Tibial nerve (tissue), 4 donors: ENCODE data around the gene HOXA1. TPM values are rescaled to one million over a fixed set of nuclear protein-coding genes. Genes with fewer than 3 reads are reported as not detected.
A peak's percentile ranks its signal among the peaks of the same experiment; 100 is the strongest.

Experiments used
- DNase-seq, 2 donors: peaks; one replicate each; pipeline ENCODE4 v3.0.0-alpha.2; 2019; ENCODE audit warnings: low spot score in 2 of 2
- H3K27ac ChIP-seq, 4 donors: fragments of 200-600 bp; sonication (generic) in 3 of 4; one replicate each; pipeline ENCODE4 v1.5.1; 2017 to 2019; ENCODE audit warnings: mild to moderate bottlenecking in 1 of 4
- H3K27me3 ChIP-seq, 2 donors: fragments of 200-600 bp; sonication (generic) in 1 of 2; one replicate each; pipeline versions ENCODE4 v1.5.1 to v1.6.0; 2017 to 2019
- H3K36me3 ChIP-seq, 3 donors: fragments of 200-600 bp; sonication (generic); one replicate each; pipeline ENCODE4 v1.5.1; 2018 to 2019
- H3K4me1 ChIP-seq, 4 donors: fragments of 200-600 bp; sonication (generic) in 3 of 4; one replicate each; pipeline ENCODE4 v1.5.1; 2017 to 2019
- H3K4me3 ChIP-seq, 4 donors: fragments of 200-600 bp; sonication (generic) in 3 of 4; one replicate each; pipeline ENCODE4 v1.5.1; 2017 to 2019; ENCODE audit warnings: mild to moderate bottlenecking in 1 of 4, moderate library complexity in 1 of 4
- H3K9me3 ChIP-seq, 4 donors: fragments of 200-600 bp; sonication (generic) in 3 of 4; one replicate each; pipeline ENCODE4 v1.5.1; 2017 to 2019
- EP300 ChIP-seq, 2 donors: sonication (generic); formaldehyde crosslinking; IDR thresholded peaks; one replicate each; pipeline ENCODE4 v1.6.1; 2017; ENCODE audit warnings: antibody characterized with exemption in 2 of 2, mild to moderate bottlenecking in 1 of 2
- POLR2A ChIP-seq, 2 donors: fragments of 450-650 bp; IDR thresholded peaks; one replicate each; pipeline ENCODE4 v1.6.1; 2017; ENCODE audit warnings: antibody characterized with exemption in 2 of 2, mild to moderate bottlenecking in 2 of 2, moderate library complexity in 2 of 2
- WGBS, 2 donors: methylation state at CpG; one replicate each; pipeline ENCODE4 v1.1.5; 2018; 5-methylcytosine and 5-hydroxymethylcytosine counted together
- total RNA-seq, 4 donors: library from RNA; depleted of rRNA; stranded (reverse); fragments of >200 nt; gene quantifications; one replicate each; pipeline ENCODE4 v1.1.0, GENCODE V29; 2016
- TF ChIP-seq, protein P1 (sequence below), 5 experiments: fragments of 200-600 bp in 3 of 5; fragments of 450-650 bp in 2 of 5; sonication (generic) in 3 of 5; IDR thresholded peaks; one replicate each; pipeline ENCODE4 v1.5.1; 2016 to 2019; ENCODE audit warnings: antibody characterized with exemption in 5 of 5, mild to moderate bottlenecking in 3 of 5, moderate library complexity in 2 of 5

HOXA1 gene
- total RNA-seq, 4 donors from 2014 or later = 0.44 to 2.1 (median 1.2) TPM

DNA sequence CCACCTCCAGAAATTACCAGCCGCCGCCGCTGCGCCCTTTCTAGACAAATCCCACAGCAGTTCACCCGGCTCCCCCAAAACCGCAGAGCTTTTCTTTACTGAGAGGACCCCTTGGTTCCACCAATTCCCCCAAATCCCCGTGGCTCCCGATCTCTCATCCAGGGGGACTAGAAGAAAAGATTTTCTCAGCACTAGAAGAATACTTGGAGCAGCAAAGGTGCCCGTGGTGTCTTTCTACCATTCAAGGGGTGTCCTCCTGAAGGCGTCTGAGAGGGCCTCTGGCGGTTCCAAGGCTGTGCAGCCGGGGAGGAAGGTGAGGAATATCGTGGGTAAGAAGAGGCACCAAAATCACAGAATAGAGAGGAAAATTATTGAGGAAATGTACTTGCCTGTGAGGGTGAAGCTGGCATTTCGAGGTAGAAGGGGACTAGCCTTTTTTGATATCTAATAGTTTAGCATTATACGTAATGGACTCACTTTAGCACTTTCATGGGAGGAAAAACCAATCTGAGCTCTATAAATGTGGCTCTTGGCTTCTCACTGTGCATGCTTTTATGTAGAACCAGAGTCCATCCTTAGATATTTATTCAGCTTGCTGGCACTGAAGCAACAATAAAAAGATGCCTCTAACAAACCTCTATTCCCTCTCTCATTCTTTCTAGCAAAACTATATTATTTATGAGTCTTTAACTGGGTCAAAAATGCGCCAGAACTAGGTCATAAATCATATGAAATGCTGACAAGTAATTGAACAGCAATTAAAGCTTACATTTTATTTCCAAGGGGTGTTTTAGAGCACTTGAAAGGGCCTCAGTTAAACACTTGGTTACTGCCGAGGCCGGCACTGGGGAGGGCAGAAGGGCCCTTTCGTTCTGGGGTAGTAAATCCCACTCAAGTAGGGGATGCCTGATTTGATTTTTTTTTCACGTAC is 20.5 kb upstream of the HOXA1 start:
- H3K9me3 ChIP-seq = no peaks in the 10 kb centered on the region
- H3K36me3 ChIP-seq = peaks cover 0 to 7% (median 0%) of the 10 kb centered on the region in 3 donors
- TF ChIP-seq, protein P1, sequence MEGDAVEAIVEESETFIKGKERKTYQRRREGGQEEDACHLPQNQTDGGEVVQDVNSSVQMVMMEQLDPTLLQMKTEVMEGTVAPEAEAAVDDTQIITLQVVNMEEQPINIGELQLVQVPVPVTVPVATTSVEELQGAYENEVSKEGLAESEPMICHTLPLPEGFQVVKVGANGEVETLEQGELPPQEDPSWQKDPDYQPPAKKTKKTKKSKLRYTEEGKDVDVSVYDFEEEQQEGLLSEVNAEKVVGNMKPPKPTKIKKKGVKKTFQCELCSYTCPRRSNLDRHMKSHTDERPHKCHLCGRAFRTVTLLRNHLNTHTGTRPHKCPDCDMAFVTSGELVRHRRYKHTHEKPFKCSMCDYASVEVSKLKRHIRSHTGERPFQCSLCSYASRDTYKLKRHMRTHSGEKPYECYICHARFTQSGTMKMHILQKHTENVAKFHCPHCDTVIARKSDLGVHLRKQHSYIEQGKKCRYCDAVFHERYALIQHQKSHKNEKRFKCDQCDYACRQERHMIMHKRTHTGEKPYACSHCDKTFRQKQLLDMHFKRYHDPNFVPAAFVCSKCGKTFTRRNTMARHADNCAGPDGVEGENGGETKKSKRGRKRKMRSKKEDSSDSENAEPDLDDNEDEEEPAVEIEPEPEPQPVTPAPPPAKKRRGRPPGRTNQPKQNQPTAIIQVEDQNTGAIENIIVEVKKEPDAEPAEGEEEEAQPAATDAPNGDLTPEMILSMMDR (IDR thresholded peaks at IDR 0.05) = no peak
- TF ChIP-seq POLR2A (IDR thresholded peaks at IDR 0.05) (no peak), EP300 (IDR thresholded peaks at IDR 0.05) (no peak)
- peak overlapping the region in 2 of 4 donors; percentile 29 to 83 for H3K27ac ChIP-seq
- H3K4me3 ChIP-seq = peak overlapping the region in 2 of 4 donors; percentile 6 to 18
- H3K27me3 ChIP-seq = peaks cover 0 to 47% of the 10 kb centered on the region in 2 donors
- WGBS, 2 donors = 78 to 81% methylated on average over 20 of the region's 20 CpGs
- peaks cover 0 to 59% (median 1%) of the 10 kb centered on the region in 4 donors for H3K4me1 ChIP-seq
- DNase-seq = no peak

DNA sequence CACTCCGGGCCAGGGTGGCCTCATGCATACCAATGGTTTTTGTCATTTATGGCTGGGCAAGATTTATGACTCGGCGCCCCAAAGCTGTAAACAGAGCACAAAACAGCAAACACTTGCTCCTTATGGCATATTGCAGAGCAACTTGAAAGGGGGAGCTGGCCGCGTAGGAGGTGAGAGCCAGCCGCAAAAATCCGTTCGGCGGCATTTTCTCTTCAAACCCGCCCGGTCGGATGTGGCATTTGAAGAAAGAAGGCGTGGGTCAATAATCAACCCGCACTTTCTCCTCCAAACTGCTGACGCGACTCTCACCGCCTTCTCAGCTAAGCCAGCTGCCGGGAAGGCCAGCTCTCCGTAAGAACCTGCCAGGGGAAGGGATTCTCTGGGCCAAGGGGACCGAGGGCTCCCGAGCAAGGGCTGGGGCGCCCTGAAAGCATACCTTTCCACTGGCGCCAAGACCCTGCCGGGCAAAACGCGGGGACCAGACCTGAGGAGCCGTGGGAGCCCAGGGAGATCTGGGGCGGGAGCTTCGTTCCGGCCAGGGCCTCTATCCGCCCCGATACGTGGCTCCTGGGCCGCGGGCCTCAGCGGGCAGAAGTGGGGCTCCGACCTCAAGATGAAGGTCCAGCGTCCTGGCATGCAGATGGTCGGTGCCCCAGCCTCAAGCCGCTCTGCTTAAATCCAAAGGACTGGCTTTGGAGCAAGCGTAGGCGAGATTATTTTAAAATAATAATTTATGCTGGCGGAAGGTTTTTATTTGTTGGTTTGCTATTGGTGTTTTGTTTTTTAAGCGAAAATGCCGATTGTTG is 19.6 kb upstream of the HOXA1 start:
- TF ChIP-seq EP300 (IDR thresholded peaks at IDR 0.05) = no peak
- TF ChIP-seq, protein P1 (IDR thresholded peaks at IDR 0.05) = no peak
- no peak for TF ChIP-seq POLR2A (IDR thresholded peaks at IDR 0.05)
- Histone ChIP-seq H3K27me3 (peaks cover 0 to 54% of the 10 kb centered on the region in 2 donors), H3K4me3 (peak overlapping the region in 2 of 4 donors; percentile 6 to 18), H3K4me1 (peaks cover 0 to 61% (median 3%) of the 10 kb centered on the region in 4 donors), H3K9me3 (no peaks in the 10 kb centered on the region), H3K27ac (peak overlapping the region in 3 of 4 donors; percentile 29 to 83 (median 52)), H3K36me3 (peaks cover 0 to 7% (median 0%) of the 10 kb centered on the region in 3 donors)
- WGBS, 2 donors = 65 to 72% methylated on average over 37 to 45 of the region's 45 CpGs
- DNase-seq = no peak

GRCh38 chr7:27114881-27115220 is 19.1 kb upstream of the HOXA1 start:
- 66 to 69% methylated on average over 6 of the region's 6 CpGs for WGBS, 2 donors
- Histone ChIP-seq H3K27me3 (peaks cover 0 to 54% of the 10 kb centered on the region in 2 donors), H3K36me3 (peaks cover 0 to 7% (median 0%) of the 10 kb centered on the region in 3 donors), H3K4me3 (peak overlapping the region in 2 of 4 donors; percentile 6 to 18), H3K27ac (peak overlapping the region in 2 of 4 donors; percentile 29 to 83), H3K4me1 (peaks cover 0 to 65% (median 6%) of the 10 kb centered on the region in 4 donors), H3K9me3 (no peaks in the 10 kb centered on the region)
- DNase-seq = no peak
- TF ChIP-seq POLR2A (IDR thresholded peaks at IDR 0.05) = no peak
- TF ChIP-seq, protein P1 (IDR thresholded peaks at IDR 0.05) = no peak
- TF ChIP-seq EP300 (IDR thresholded peaks at IDR 0.05) = no peak

- no peak for TF ChIP-seq POLR2A (IDR thresholded peaks at IDR 0.05)
- TF ChIP-seq, protein P1 (IDR thresholded peaks at IDR 0.05) = no peak
- TF ChIP-seq EP300 (IDR thresholded peaks at IDR 0.05) = no peak
- H3K9me3 ChIP-seq = no peaks in the 10 kb centered on the region
- peak overlapping the region; percentile 19 to 54 (median 34) for H3K4me3 ChIP-seq
- H3K36me3 ChIP-seq = peaks cover 0 to 7% (median 0%) of the 10 kb centered on the region in 3 donors
- no peak for DNase-seq
- peaks cover 0 to 54% of the 10 kb centered on the region in 2 donors for H3K27me3 ChIP-seq
- peak overlapping the region; percentile 9 to 85 (median 80) for H3K27ac ChIP-seq
- peaks cover 0 to 72% (median 6%) of the 10 kb centered on the region in 4 donors for H3K4me1 ChIP-seq
- 27 to 31% methylated on average over 15 to 22 of the region's 26 CpGs for whole genome bisulfite sequencing, 2 donors
Observed at GRCh38 chr7:27113991-27114769, 18.4 kb upstream of the HOXA1 start.
